Hematopoietic multipotent progenitor cell treated with erythropoietin and hydrocortisone succinate and interleukin-3 and kit ligand, for 8 days (in vitro differentiated cells): Measurements from ENCODE around the gene WWOX.

Source experiments
- DNase-seq: peaks from one replicate; pipeline ENCODE4 v3.0.0-alpha.2; 2015

WWOX gene

GRCh38 chr16:78754713-78755112 is 655.3 kb downstream of the WWOX start:
- DNase-seq: no peak

DNA sequence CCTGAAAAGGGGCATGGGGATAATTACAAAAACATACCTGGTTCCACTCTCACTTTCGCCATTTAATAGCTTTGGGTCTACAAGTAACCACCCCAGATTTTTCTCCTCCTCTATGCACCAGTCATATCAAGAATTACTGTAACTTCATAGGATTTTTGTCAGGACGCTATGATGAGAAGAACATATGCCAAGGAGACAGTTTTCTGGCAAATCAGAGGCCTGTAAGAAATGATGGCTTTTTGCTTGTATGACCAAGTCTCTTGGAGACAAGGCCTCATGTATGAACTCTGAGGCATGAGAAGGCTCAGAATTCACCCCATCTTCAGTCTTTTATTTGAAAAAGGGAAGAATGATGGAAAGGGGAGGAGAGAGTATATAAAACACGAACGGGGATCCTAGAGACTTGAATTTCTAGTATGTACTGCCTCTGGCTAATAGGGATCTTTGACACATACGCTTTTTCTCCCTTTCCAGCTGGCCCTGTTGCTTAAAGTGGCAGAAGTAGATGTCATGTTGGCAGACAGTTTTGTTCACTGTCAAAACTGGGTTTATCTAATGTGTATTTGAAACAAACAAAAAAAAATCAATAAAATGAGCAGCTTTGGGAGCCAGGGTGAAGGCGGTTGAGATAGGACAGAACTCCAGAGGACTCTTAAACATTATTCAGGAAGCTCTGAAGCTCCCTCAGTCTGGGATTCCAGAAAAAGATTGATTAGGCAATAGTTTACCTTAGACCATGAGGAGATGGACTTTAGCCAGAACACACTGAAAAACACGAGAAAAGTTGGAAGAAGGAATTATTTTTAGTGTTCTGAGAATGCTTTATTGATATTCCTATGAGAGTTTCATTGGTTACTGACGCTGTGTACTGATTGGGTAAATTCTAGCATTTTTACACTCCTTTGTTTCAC is 656.6 kb downstream of the WWOX start:
- no peak for DNase-seq

- no peak for DNase-seq
Observed at GRCh38 chr16:78759596-78759995, 660.1 kb downstream of the WWOX start.

GRCh38 chr16:78760611-78761010 is 661.2 kb downstream of the WWOX start:
- no peak for DNase-seq

DNA sequence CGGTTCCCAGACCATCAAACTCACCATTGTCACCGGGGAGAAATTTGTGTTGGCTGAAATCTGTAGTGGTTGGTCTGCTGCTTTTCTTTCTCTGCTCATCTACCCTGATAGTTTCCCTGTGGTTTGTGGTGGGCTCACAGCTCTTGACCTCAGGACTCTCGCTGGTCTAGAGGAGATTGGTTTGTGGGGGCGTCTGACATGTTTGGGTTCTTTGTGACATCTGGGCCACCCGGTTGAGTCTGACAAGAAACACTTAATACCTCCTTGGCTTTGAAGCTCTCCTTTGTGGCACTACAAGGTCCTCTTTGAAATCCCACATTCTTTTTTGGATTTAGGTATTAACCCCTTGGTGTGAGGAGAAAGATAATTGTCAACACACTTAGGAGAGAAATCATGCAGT is 662.0 kb downstream of the WWOX start:
- no peak for DNase-seq

GRCh38 chr16:78762222-78762621 is 662.8 kb downstream of the WWOX start:
- DNase-seq: no peak

- no peak for DNase-seq
Observed at GRCh38 chr16:78763821-78764440, 664.5 kb downstream of the WWOX start.

GRCh38 chr16:78764478-78764877 is 665.0 kb downstream of the WWOX start:
- no peak for DNase-seq

DNA sequence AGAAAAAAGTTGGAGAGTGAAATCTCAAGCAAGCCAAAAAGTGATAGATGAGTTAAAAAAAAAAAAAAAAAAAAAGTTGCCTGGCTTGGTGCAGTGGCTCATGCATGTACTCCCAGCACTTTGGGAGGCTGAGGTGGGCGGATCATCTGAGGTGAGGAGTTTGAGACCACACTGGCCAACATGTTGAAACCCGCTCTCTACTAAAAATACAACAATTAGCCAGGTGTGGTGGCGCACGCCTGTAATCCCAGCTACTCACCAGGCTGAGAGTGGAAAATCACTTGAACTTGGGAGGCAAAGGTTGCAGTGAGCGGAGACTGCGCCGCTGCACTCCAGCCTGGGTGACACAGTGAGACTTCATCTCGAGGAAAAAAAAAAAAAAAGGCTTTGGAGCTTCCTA is 668.8 kb downstream of the WWOX start:
- no peak for DNase-seq

DNA sequence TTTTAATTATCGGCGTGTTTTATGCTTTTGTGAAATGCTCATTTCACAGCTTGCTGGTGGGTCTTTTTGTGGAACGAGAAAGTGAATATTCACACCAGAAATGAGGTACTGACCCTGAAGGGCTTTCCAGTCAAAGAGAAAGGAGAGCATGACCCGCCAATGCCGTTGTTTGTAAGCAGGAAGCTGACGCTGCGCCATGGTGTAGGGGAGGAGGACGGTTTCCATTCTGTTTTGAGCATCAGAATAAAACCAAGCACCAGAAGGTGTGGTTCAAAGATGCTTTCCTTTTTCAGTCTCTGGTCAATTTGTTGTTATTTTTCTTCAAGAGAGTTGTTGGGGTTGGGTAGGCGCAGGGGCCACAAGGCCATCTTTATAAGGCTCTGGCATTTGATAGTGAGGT is 669.3 kb downstream of the WWOX start:
- no peak for DNase-seq

GRCh38 chr16:78770353-78771091 is 671.1 kb downstream of the WWOX start:
- DNase-seq: peak; percentile 72

- no peak for DNase-seq
Observed at GRCh38 chr16:78773291-78773702, 673.8 kb downstream of the WWOX start.

DNA sequence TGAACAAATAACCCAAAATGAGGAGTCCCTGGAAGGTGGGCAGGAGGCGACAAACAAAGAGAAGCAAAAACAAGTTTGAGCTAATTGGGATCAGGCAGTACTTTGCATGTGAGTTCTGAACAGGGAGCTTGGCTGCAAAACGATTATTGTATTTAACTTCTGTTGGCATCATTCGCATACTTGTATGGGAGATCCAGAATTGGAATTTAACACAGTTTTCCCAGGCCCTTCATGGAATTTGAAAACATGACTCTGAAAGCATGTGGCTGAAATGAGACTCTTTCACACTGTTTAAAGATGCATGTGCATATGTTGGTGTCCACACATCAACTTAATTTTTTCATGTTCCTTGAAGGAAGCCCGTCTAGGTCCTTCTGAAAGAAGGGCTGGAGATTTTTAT is 674.3 kb downstream of the WWOX start:
- DNase-seq: no peak

DNA sequence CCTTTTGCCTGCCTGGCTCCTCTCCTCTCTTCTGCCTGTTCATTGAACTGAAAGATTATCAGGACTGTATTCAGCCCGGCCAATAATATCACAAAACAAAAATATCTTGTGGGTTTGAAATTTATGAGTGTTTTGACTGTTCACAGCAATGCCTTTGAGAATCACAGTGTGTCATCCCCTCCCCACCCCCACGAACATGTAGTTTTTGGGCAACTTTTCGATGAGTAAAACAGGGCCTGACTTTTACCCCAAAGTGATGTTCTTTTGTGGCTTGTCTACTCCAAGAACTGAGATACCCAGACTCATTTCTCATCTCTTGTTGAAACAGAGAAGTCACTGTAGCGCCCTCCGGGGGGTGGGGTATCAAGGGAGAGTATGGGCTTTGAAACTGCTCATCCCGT is 675.7 kb downstream of the WWOX start:
- no peak for DNase-seq

GRCh38 chr16:78778101-78779004 is 678.9 kb downstream of the WWOX start:
- no peak for DNase-seq

DNA sequence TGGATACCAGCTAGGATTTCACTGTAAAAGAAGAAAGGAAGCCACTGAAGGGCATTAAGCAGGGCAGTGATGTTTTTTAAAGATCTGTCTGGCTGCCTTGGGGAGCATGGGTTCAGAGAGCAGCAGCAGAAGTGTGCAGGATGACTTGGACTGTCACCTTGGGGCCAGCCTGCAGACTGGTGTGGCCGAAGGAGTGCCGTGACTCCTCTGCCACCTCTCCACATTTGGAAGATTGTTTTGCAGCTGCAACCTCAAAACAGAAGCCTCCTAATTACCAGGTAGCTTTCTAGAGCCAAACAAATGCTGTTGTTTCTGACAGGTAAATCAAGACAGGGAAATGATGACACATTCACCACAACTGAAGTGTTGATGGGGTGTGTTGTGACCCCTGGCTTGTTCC is 681.4 kb downstream of the WWOX start:
- no peak for DNase-seq

DNA sequence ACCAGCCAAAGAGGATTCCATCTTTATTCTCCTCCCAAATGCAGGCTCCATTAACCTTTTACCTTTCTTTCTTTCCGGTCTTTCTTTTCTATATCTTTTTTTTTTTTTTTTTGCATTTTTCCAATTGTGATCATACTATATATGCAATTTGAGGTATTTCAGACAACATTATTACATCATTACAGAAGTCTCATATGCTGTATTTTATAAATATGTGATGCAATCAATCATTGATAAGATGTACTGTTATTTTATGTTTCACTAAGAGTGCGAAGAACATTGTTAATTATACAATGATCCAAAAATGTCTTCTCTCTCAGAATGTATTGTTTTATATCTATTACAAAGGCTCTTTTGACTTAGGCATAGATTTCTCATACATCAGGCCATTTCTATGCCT is 683.1 kb downstream of the WWOX start:
- no peak for DNase-seq

- no peak for DNase-seq
Observed at GRCh38 chr16:78783570-78784079, 684.2 kb downstream of the WWOX start.

- no peak for DNase-seq
Observed at GRCh38 chr16:78784771-78785170, 685.3 kb downstream of the WWOX start.

- DNase-seq: no peak
Observed at GRCh38 chr16:78785218-78785617, 685.8 kb downstream of the WWOX start.

GRCh38 chr16:78786635-78787034 is 687.2 kb downstream of the WWOX start:
- peak; percentile 46 for DNase-seq

- no peak for DNase-seq
Observed at GRCh38 chr16:78788276-78788675, 688.8 kb downstream of the WWOX start.
